ENCODE measurements around the gene CNTNAP5.

DNA sequence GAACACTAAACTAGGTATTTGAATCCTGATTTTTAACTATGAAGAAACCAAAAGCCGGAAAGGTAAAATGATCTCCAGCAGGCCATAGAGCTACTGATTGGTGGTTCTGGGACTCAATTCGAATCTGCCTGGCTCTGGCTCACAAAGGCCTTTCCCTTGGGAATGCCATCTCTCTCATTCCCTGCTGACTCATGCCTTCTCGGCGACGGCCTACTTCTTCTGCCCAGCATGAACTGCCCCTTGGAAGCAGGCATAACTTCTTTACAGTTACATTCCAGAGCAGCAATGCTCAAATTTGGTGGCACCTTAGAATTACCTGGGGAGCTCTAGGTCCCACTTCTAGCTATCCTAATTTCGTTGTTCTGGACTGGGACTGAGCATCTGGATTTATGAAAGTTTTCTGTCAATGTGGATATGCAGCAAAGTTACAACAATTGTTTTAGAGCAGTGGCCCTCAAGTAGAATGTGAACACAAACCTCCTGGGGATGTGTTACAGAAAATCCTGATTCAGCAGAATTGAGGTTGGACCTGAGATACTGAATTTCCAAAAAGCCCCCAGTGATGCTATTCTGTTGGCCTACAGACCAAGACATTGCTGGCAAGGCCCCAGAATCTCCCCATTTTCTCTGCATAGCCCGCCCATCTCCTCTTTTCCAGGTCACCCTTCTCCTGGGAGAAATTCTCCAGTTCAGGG is 261.1 kb downstream of the CNTNAP5 start:
- TF ChIP-seq CTCF (conservative IDR thresholded peaks at IDR 0.05; ENCODE audit: low read depth, low read length): no peak
- no peak for TF ChIP-seq EZH2 (IDR thresholded peaks at IDR 0.05; ENCODE audit: borderline replicate concordance, low read depth, low read length, poor library complexity, severe bottlenecking)
